Duodenal mucosa (tissue), 2 donors: ENCODE measurements around the gene MXD3.
"Not testable (repeated sequence)": the region's sequence is repeated elsewhere in the genome, so short reads cannot be mapped to it uniquely, and the experiment has no call there.

Experiments used
- H3K27ac ChIP-seq: one replicate; pipeline ENCODE4 v1.7.0; 2013; ENCODE audit warnings: low read depth, low read length
- H3K27me3 ChIP-seq, 2 donors: one replicate each; pipeline ENCODE4 v1.7.0; 2013; ENCODE audit warnings: low read length in 2 of 2, control low read depth in 1 of 2; ENCODE audit not compliant: insufficient read depth in 2 of 2, control insufficient read depth in 1 of 2
- H3K36me3 ChIP-seq, 2 donors: one replicate each; pipeline ENCODE4 v1.7.0; 2013; ENCODE audit warnings: low read length in 2 of 2, control low read depth in 1 of 2; ENCODE audit not compliant: insufficient read depth in 2 of 2, control insufficient read depth in 1 of 2
- H3K4me1 ChIP-seq, 2 donors: one replicate each; pipeline ENCODE4 v1.7.0; 2013; ENCODE audit warnings: low read length in 2 of 2, control low read depth in 1 of 2; ENCODE audit not compliant: insufficient read depth in 2 of 2, control insufficient read depth in 1 of 2
- H3K4me3 ChIP-seq, 2 donors: one replicate each; pipeline ENCODE4 v1.7.0; 2013; ENCODE audit warnings: low read length in 2 of 2, low read depth in 1 of 2
- H3K9ac ChIP-seq, 2 donors: one replicate each; pipeline ENCODE4 v1.7.0; 2013; ENCODE audit warnings: low read length in 2 of 2, low read depth in 1 of 2
- H3K9me3 ChIP-seq, 2 donors: one replicate each; pipeline ENCODE4 v1.7.0; 2013; ENCODE audit warnings: low read length in 2 of 2, control low read depth in 1 of 2; ENCODE audit not compliant: control insufficient read depth in 1 of 2

MXD3 gene

DNA sequence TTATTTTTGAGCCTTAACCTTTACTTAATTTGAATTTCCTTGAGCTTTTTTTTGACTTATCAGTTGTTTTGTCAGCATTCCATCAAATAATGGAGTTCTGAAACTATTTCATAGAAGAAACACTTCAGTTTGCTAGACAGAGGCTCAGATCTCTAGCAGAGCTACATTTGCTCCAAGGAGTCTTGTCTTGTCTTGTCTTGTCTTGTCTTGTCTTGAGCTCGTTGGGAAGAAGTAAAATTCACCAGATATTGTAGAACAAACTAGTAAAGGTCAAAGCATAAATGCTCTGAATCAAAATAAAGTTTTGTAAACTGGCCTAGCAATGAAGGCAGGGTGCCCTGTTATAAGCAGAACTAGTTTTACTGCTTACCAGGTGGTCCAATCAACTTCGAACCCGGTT, 41.7 kb downstream of the MXD3 start:
- Histone ChIP-seq H3K4me3 (no peak overlapping the region), H3K9ac (no peak overlapping the region), H3K27ac (no peak overlapping the region), H3K27me3 (no peaks in the 10 kb centered on the region), H3K36me3 (peaks cover 38 to 81% of the 10 kb centered on the region in 2 donors), H3K9me3 (no peaks in the 10 kb centered on the region), H3K4me1 (no peaks in the 10 kb centered on the region)

DNA sequence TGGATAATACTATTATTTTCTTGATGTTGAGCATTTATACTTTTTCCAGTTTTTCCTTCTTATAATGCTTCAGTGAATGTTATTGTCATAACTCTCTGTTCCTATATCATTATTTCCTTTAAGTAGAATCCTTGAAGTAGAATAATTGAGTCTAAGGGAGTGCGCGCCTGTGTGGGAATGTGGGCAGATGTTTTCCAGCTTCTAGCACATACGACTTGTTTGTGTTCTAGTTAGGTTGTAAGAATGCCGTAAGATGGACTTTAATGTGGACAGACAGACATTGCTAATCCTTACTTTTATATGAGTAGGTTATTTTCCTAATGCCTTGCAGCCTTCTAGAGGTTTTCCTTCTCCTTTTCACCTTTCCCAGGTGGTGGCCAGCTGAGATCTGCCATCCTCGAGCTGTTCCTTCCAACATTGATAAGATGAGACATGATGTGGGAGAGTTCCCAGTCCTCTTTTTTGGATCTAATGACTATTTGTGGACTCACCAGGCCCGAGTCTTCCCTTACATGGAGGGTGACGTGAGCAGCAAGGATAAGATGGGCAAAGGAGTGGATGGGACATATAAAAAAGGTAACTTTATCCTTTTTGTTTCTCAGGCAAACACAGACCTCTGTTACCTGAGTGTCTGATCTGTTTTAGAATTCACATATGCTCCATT, 42.3 kb downstream of the MXD3 start:
- Histone ChIP-seq H3K4me3 (no peak overlapping the region), H3K36me3 (peaks cover 38 to 77% of the 10 kb centered on the region in 2 donors), H3K9me3 (no peaks in the 10 kb centered on the region), H3K27me3 (no peaks in the 10 kb centered on the region), H3K9ac (no peak overlapping the region), H3K27ac (no peak overlapping the region), H3K4me1 (no peaks in the 10 kb centered on the region)

DNA sequence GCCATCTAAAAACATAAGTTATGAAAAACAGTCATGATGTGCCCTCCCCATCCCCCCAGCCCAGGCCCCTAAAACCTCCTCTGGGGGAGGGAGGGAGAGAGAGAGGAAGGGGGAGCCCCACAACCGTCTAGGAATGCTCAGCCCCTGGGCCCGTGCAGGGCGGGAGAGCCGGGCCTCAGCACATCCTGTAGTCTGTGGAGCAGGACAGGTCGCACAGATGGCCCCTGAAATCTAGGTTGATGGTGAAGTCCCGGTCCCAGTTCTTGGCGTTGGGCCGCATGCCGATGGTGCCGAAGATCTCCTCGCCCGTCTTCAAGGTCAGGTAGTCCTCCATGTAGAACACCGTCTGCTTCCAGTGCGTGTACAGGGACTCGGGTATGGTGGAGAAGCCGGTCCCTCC, 46.3 kb downstream of the MXD3 start:
- Histone ChIP-seq H3K4me3 (no peak overlapping the region), H3K27ac (no peak overlapping the region), H3K36me3 (peaks cover 21 to 76% of the 10 kb centered on the region in 2 donors), H3K27me3 (no peaks in the 10 kb centered on the region), H3K9ac (no peak overlapping the region), H3K9me3 (no peaks in the 10 kb centered on the region), H3K4me1 (peaks cover 0 to 4% of the 10 kb centered on the region in 2 donors)

DNA sequence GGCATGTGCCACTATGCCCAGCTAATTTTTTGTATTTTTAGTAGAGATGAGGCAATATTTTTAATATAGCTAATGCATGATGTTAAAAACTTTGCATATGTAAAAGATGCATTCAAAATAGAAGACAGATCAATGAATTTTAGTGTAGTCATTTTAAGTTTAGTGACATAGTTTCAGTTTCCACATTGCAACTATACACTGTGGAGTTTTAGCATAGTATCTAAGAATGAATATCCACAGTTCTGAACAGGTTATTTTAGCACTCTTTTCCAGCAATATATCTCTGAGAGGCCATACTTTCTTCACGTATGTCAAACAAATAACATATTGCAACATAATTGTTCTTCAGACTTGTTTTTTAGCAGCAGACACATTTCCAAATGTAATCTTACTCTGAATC, 47.5 kb downstream of the MXD3 start:
- Histone ChIP-seq H3K27ac (no peak overlapping the region), H3K4me3 (no peak overlapping the region), H3K9me3 (no peaks in the 10 kb centered on the region), H3K4me1 (peaks cover 0 to 4% of the 10 kb centered on the region in 2 donors), H3K36me3 (peaks cover 16 to 76% of the 10 kb centered on the region in 2 donors), H3K9ac (no peak overlapping the region), H3K27me3 (no peaks in the 10 kb centered on the region)

DNA sequence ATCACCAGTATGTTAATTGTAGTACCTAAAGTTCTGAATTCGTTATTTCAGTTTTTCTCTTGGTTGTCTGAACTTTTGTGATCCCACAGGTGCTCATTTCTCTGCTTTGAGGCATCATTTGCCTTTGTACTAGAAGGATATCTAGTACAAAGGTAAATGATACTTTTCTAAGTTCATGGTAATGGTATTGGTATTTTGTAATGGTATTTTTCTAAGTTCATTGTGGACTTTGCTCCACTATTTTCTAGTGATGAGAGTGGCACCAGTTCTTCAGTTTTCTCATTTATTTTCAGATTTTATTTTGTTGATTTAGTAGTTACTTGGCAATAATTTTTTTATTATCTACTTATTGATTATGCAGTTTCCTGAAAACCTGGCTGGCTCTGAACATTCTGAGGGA, 50.2 kb downstream of the MXD3 start:
- peaks cover 9 to 75% of the 10 kb centered on the region in 2 donors for H3K36me3 ChIP-seq
- no peak overlapping the region for H3K27ac ChIP-seq

DNA sequence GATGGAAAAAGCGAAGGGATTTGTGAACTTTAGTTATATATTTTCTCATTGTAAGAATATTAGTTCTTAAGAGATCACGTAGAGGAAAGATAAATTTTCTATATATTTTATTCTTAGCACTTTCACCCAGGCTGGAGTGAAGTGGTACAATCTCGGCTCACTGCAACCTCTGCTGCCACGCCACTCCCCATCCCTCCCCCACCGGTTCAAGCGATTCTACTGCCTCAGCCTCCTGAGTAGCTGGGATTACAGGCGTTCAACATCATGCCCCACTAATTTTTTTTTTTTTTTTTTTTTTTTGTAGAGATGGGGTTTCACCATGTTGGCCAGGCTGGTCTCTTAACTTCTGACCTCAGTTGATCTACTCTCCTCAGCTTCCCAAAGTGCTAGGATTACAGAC, 50.7 kb downstream of the MXD3 start:
- H3K36me3 ChIP-seq, result peaks cover 9 to 72% of the 10 kb centered on the region in 2 donors
- H3K9ac ChIP-seq, result no peak overlapping the region
- peaks cover 0 to 4% of the 10 kb centered on the region in 2 donors for H3K4me1 ChIP-seq

More for the DNA sequence above, 50.2 kb downstream of the MXD3 start:
- Histone ChIP-seq H3K9ac (no peak overlapping the region), H3K27me3 (no peaks in the 10 kb centered on the region), H3K4me1 (peaks cover 0 to 4% of the 10 kb centered on the region in 2 donors), H3K4me3 (no peak overlapping the region), H3K9me3 (no peaks in the 10 kb centered on the region)

DNA sequence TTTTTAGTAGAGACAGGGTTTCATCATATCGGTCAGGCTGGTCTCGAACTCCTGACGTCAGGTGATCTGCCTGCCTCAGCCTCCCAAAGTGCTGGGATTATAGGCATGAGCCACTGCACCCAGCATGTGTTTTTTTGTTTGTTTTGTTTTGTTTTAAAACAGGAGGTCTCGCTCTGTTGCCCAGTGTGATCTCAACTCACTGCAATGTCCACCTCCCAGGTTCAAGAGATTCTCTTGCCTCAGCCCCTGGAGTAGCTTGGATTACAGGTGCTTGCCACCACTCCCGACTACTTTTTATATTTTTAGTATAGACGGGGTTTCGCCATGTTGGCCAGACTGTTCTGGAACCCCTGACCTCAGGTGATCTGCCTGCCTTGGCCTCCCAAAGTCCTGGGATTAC, 53.0 kb downstream of the MXD3 start:
- H3K9ac ChIP-seq, H3K4me1 ChIP-seq, H3K27ac ChIP-seq, H3K27me3 ChIP-seq, H3K9me3 ChIP-seq, H3K4me3 ChIP-seq: not testable (repeated sequence)
- H3K36me3 ChIP-seq, result peaks cover 15 to 83% of the 10 kb centered on the region in 2 donors

More for the DNA sequence above, 50.7 kb downstream of the MXD3 start:
- Histone ChIP-seq H3K4me3 (no peak overlapping the region), H3K9me3 (no peaks in the 10 kb centered on the region), H3K27me3 (no peaks in the 10 kb centered on the region), H3K27ac (no peak overlapping the region)
